NK-92 (cell line): ENCODE measurements around the gene UBE4B.

Experiments
- DNase-seq: peaks from one replicate; lab custom pipeline; 2025; ENCODE audit not compliant: unreplicated experiment; lab: John Stamatoyannopoulos, UW

UBE4B gene

GRCh38 chr1:10033359-10033845 is 644 bp downstream of the UBE4B start:
- no peak for DNase-seq

- no peak for DNase-seq
Observed at GRCh38 chr1:10042746-10043145, 10.0 kb downstream of the UBE4B start.

GRCh38 chr1:10045480-10046355 is 13.0 kb downstream of the UBE4B start:
- DNase-seq = no peak

- DNase-seq = no peak
Observed at GRCh38 chr1:10046356-10047085, 13.8 kb downstream of the UBE4B start.

- DNase-seq = no peak
Observed at GRCh38 chr1:10048601-10049000, 15.8 kb downstream of the UBE4B start.

- DNase-seq = no peak
Observed at GRCh38 chr1:10050611-10051010, 17.9 kb downstream of the UBE4B start.

GRCh38 chr1:10051656-10052055 is 18.9 kb downstream of the UBE4B start:
- DNase-seq = no peak

GRCh38 chr1:10052347-10052746 is 19.6 kb downstream of the UBE4B start:
- DNase-seq = no peak

- no peak for DNase-seq
Observed at GRCh38 chr1:10054465-10054864, 21.7 kb downstream of the UBE4B start.

- DNase-seq = no peak
Observed at GRCh38 chr1:10056599-10056987, 23.8 kb downstream of the UBE4B start.

GRCh38 chr1:10057343-10057742 is 24.6 kb downstream of the UBE4B start:
- DNase-seq = no peak

- no peak for DNase-seq
Observed at GRCh38 chr1:10057796-10058195, 25.0 kb downstream of the UBE4B start.

- no peak for DNase-seq
Observed at GRCh38 chr1:10059342-10059718, 26.6 kb downstream of the UBE4B start.

- DNase-seq = no peak
Observed at GRCh38 chr1:10060311-10061100, 27.7 kb downstream of the UBE4B start.

- no peak for DNase-seq
Observed at GRCh38 chr1:10061276-10061675, 28.5 kb downstream of the UBE4B start.

GRCh38 chr1:10063878-10064277 is 31.1 kb downstream of the UBE4B start:
- no peak for DNase-seq

- no peak for DNase-seq
Observed at GRCh38 chr1:10064416-10065343, 31.9 kb downstream of the UBE4B start.

- no peak for DNase-seq
Observed at GRCh38 chr1:10065344-10065685, 32.6 kb downstream of the UBE4B start.

GRCh38 chr1:10065760-10066159 is 33.0 kb downstream of the UBE4B start:
- no peak for DNase-seq

GRCh38 chr1:10068605-10069294 is 36.0 kb downstream of the UBE4B start:
- DNase-seq = no peak
